ENCODE data around the gene TET3. TPM values are rescaled to one million over a fixed set of nuclear protein-coding genes. Genes with fewer than 3 reads are reported as not detected.

Gene TET3
- total RNA-seq, 1 donor from 2014 or later: 21.5 TPM

DNA sequence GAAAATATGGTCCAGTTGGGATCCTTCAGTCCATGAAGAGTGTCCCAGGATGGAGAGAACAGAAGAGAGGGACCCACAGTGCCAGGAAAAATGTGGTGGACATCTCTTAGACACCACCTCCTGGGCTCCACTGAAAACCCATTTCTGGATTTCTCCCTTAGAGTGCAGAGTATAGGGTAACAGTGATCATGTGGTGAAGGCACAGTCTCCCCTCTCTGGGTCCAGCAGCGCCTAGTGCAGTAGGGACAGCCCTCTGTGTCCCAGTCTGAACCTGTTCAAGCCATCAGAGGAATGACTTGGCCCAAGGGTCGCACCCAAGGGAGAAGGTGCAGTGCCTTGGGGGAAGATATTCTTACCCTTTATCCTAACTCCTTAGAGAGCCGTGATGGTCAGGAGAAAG is 30.1 kb downstream of the TET3 start:
- ATAC-seq: no peak
- intact Hi-C loops (cut with DNase I): no loop called here
- peaks cover 7% of the 10 kb centered on the region for H3K4me1 ChIP-seq
- no peak for DNase-seq
- H3K27ac ChIP-seq: no peak overlapping the region
- TF ChIP-seq, protein P1, sequence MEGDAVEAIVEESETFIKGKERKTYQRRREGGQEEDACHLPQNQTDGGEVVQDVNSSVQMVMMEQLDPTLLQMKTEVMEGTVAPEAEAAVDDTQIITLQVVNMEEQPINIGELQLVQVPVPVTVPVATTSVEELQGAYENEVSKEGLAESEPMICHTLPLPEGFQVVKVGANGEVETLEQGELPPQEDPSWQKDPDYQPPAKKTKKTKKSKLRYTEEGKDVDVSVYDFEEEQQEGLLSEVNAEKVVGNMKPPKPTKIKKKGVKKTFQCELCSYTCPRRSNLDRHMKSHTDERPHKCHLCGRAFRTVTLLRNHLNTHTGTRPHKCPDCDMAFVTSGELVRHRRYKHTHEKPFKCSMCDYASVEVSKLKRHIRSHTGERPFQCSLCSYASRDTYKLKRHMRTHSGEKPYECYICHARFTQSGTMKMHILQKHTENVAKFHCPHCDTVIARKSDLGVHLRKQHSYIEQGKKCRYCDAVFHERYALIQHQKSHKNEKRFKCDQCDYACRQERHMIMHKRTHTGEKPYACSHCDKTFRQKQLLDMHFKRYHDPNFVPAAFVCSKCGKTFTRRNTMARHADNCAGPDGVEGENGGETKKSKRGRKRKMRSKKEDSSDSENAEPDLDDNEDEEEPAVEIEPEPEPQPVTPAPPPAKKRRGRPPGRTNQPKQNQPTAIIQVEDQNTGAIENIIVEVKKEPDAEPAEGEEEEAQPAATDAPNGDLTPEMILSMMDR (IDR thresholded peaks at IDR 0.05): no peak
- no peak overlapping the region for H3K4me3 ChIP-seq
- no peaks in the 10 kb centered on the region for H3K9me3 ChIP-seq
- H3K36me3 ChIP-seq: peaks cover under 1% of the 10 kb centered on the region
- H3K27me3 ChIP-seq (ENCODE audit: low read depth): no peaks in the 10 kb centered on the region

GRCh38 chr2:74017223-74017622 is 32.5 kb downstream of the TET3 start:
- intact Hi-C loops (cut with DNase I): no loop called here

GRCh38 chr2:74019516-74019915 is 34.8 kb downstream of the TET3 start:
- ATAC-seq (no peak), DNase-seq (no peak)
- Histone ChIP-seq H3K27ac (no peak overlapping the region), H3K27me3 (ENCODE audit: low read depth) (no peaks in the 10 kb centered on the region), H3K36me3 (no peaks in the 10 kb centered on the region), H3K4me3 (no peak overlapping the region), H3K4me1 (peaks cover 13% of the 10 kb centered on the region), H3K9me3 (no peaks in the 10 kb centered on the region)
- intact Hi-C loops (cut with DNase I): no loop called here
- TF ChIP-seq, protein P1 (IDR thresholded peaks at IDR 0.05): no peak

More at GRCh38 chr2:74017223-74017622, 32.5 kb downstream of the TET3 start:
- no peaks in the 10 kb centered on the region for H3K36me3 ChIP-seq
- no peak for DNase-seq
- no peak overlapping the region for H3K27ac ChIP-seq
- no peaks in the 10 kb centered on the region for H3K9me3 ChIP-seq
- no peaks in the 10 kb centered on the region for H3K27me3 ChIP-seq (ENCODE audit: low read depth)
- peaks cover 13% of the 10 kb centered on the region for H3K4me1 ChIP-seq
- ATAC-seq: no peak
- no peak overlapping the region for H3K4me3 ChIP-seq
- TF ChIP-seq, protein P1 (IDR thresholded peaks at IDR 0.05): no peak

GRCh38 chr2:74020702-74021406 is 36.1 kb downstream of the TET3 start:
- Histone ChIP-seq H3K4me1 (peaks cover 16% of the 10 kb centered on the region), H3K36me3 (no peaks in the 10 kb centered on the region), H3K4me3 (no peak overlapping the region), H3K27me3 (ENCODE audit: low read depth) (no peaks in the 10 kb centered on the region), H3K9me3 (no peaks in the 10 kb centered on the region), H3K27ac (no peak overlapping the region)
- DNase-seq (peak; percentile 62), ATAC-seq (peak; percentile 75 to 85)
- TF ChIP-seq, protein P1 (IDR thresholded peaks at IDR 0.05): no peak
- intact Hi-C loops (cut with DNase I): no loop called here

DNA sequence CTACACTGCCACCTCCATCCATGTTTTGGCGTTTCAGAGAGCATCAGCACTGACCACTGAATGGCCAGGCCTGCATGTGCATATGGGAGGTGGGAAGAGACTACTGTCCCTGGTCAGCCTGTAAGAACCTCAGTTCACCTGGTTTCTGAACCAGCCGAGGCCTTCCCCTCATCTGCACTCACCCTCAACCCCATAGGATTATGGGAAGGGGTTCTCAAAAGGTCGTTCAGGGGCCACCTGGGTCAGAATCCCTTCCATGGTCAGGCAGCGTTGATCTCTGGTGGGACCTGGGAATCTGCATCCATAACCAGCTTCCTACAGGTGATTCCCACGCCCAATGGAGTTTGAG is 36.7 kb downstream of the TET3 start:
- Histone ChIP-seq H3K27ac (no peak overlapping the region), H3K36me3 (no peaks in the 10 kb centered on the region), H3K4me1 (peaks cover 22% of the 10 kb centered on the region), H3K4me3 (no peak overlapping the region), H3K9me3 (no peaks in the 10 kb centered on the region), H3K27me3 (ENCODE audit: low read depth) (no peaks in the 10 kb centered on the region)
- intact Hi-C loops (cut with DNase I): no loop called here
- TF ChIP-seq, protein P1 (IDR thresholded peaks at IDR 0.05): no peak
- DNase-seq: no peak
- peak in 1 of 2 donors; percentile 22 for ATAC-seq
